Cerebellar nuclear complex (tissue), 1 donor: ENCODE data around the gene TENM3.

Experiments used
- DNase-seq, 2 experiments: peaks; one replicate each; lab custom pipeline; 2025; lab: John Stamatoyannopoulos, UW

The TENM3 gene

GRCh38 chr4:182684796-182685195 lies 441.6 kb downstream of the TENM3 start:
- DNase-seq: no peak

- DNase-seq: no peak
These were observed 444.9 kb downstream of the TENM3 start for GRCh38 chr4:182688081-182688480.

- DNase-seq: no peak
These were observed 451.3 kb downstream of the TENM3 start for GRCh38 chr4:182694551-182694950.

GRCh38 chr4:182695009-182695408 lies 451.8 kb downstream of the TENM3 start:
- DNase-seq: no peak

- no peak for DNase-seq
These were observed 452.6 kb downstream of the TENM3 start for GRCh38 chr4:182695842-182696241.

- DNase-seq: no peak
These were observed 453.9 kb downstream of the TENM3 start for GRCh38 chr4:182697094-182697493.

- no peak for DNase-seq
These were observed 455.0 kb downstream of the TENM3 start for GRCh38 chr4:182698212-182698611.

GRCh38 chr4:182699201-182699600 lies 456.0 kb downstream of the TENM3 start:
- DNase-seq: no peak

GRCh38 chr4:182699795-182700194 lies 456.6 kb downstream of the TENM3 start:
- no peak for DNase-seq

- no peak for DNase-seq
These were observed 457.4 kb downstream of the TENM3 start for GRCh38 chr4:182700362-182701160.

GRCh38 chr4:182704077-182704476 lies 460.9 kb downstream of the TENM3 start:
- no peak for DNase-seq

GRCh38 chr4:182704948-182705347 lies 461.7 kb downstream of the TENM3 start:
- DNase-seq: no peak

GRCh38 chr4:182705389-182705788 lies 462.2 kb downstream of the TENM3 start:
- no peak for DNase-seq

GRCh38 chr4:182711211-182711610 lies 468.0 kb downstream of the TENM3 start:
- DNase-seq: no peak

GRCh38 chr4:182715548-182715947 lies 472.3 kb downstream of the TENM3 start:
- DNase-seq: no peak

- no peak for DNase-seq
These were observed 473.0 kb downstream of the TENM3 start for GRCh38 chr4:182716192-182716591.

GRCh38 chr4:182717788-182718583 lies 474.8 kb downstream of the TENM3 start:
- DNase-seq: no peak

GRCh38 chr4:182724414-182724813 lies 481.2 kb downstream of the TENM3 start:
- DNase-seq: no peak

- no peak for DNase-seq
These were observed 486.3 kb downstream of the TENM3 start for GRCh38 chr4:182729516-182729915.

GRCh38 chr4:182730791-182731190 lies 487.6 kb downstream of the TENM3 start:
- DNase-seq: no peak

- no peak for DNase-seq
These were observed 493.0 kb downstream of the TENM3 start for GRCh38 chr4:182736207-182736606.

GRCh38 chr4:182738283-182739047 lies 495.3 kb downstream of the TENM3 start:
- no peak for DNase-seq
